HG03520 (cell line): ENCODE results near the gene FAM204A.

ENCODE experiments used
- ATAC-seq: cut with Tn5 transposase; IDR thresholded peaks from one replicate; pipeline ENCODE4 v1.9.1; 2021; ENCODE audit warnings: mild to moderate bottlenecking, moderate library complexity; ENCODE audit not compliant: unreplicated experiment

The FAM204A gene

GRCh38 chr10:118254654-118255053, 87.5 kb downstream of the FAM204A start:
- no peak for ATAC-seq

- no peak for ATAC-seq
These were observed 88.7 kb downstream of the FAM204A start for GRCh38 chr10:118253397-118253796.

- no peak for ATAC-seq
These were observed 90.3 kb downstream of the FAM204A start for GRCh38 chr10:118251791-118252190.

DNA sequence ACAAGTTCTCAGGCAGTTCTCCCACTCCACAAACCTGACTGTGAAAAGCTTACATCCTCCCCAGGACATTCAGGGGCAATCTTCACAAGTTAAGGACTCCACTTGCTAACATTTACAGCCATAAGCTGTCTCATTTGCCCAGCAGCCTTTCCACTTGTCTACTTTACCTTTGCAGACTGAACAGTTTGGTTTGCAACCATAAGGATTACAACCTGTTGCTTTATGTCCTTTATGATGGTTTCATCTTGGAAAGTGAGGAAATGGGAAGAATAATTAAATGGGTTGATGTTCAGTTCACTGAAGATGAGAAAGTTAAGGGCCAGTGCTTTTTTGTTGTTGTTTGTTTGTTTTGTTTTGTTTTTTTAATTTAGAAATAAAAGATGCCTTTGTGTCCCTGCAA, 92.4 kb downstream of the FAM204A start:
- no peak for ATAC-seq
